GM15510 (cell line): Measurements from ENCODE around the gene ICAM3.

Experiments used
- POLR2A ChIP-seq: IDR thresholded peaks from 3 replicates; pipeline ENCODE4 v1.6.1; 2011; ENCODE audit warnings: borderline replicate concordance; ENCODE audit not compliant: insufficient read length; ENCODE audit errors: extremely low read depth

ICAM3 gene

DNA sequence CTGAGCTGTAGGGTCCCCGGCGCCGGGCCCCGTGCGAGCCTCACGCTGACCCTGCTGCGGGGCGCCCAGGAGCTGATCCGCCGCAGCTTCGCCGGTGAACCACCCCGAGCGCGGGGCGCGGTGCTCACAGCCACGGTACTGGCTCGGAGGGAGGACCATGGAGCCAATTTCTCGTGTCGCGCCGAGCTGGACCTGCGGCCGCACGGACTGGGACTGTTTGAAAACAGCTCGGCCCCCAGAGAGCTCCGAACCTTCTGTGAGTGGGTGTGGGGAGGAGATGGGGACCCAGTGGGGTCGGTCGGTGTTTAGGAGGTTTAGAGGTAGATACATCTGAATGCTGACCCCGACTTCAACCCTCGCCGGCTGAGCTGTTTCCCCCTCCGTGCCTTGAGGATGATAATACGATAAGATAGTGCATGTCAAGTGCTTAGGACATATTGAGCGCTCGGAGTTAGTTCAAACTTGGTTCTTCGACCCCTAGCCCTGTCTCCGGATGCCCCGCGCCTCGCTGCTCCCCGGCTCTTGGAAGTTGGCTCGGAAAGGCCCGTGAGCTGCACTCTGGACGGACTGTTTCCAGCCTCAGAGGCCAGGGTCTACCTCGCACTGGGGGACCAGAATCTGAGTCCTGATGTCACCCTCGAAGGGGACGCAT lies 47.7 kb downstream of the ICAM3 start:
- TF ChIP-seq POLR2A = no peak

DNA sequence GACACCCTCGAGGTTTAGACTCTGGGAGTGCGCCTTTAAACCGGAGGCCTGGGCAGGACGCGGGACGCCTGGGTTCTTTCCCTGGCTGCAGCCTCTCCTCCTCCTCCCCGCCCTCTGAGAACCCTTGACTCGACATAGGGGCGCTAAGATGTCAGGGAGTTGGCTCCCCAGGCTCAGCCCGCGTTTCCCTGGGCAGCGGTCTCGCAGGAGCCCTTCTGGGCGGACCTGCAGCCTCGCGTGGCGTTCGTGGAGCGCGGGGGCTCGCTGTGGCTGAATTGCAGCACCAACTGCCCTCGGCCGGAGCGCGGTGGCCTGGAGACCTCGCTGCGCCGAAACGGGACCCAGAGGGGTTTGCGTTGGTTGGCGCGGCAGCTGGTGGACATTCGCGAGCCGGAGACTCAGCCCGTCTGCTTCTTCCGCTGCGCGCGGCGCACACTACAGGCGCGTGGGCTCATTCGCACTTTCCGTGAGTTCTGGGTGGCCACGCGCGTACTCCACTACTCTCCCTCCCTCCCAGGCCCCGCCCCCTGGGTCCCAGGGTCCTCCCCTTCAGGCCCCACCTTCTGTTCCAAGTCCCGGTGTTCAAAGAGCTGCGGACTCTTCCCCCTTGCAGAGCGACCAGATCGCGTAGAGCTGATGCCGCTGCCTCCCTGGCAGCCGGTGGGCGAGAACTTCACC lies 48.4 kb downstream of the ICAM3 start:
- TF ChIP-seq POLR2A = no peak

DNA sequence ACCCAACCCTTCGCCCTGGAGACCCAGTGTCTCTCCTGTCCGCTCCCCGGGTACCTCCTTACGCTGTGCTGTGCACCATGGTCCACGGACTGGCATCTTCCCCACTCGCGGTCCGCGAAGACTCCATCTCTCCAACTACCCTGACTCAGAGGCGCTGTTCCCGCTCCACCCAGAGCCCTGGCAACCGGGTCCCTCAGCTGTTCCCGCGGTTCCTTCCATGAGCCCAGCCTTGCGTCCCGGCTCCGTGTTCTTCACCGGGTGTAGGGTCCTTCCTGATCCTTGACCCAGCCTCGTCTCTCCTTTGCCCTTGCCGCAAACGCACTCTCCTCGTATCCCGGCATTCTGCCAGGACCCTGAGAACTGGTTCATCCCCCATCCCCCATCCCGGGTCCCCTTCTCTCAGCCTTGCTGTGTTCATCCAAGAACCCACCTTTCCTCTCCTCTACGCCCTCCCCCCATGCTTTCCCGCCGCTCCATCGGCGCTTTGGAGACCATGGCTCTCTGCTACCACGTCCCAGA lies 49.0 kb downstream of the ICAM3 start:
- TF ChIP-seq POLR2A = no peak

DNA sequence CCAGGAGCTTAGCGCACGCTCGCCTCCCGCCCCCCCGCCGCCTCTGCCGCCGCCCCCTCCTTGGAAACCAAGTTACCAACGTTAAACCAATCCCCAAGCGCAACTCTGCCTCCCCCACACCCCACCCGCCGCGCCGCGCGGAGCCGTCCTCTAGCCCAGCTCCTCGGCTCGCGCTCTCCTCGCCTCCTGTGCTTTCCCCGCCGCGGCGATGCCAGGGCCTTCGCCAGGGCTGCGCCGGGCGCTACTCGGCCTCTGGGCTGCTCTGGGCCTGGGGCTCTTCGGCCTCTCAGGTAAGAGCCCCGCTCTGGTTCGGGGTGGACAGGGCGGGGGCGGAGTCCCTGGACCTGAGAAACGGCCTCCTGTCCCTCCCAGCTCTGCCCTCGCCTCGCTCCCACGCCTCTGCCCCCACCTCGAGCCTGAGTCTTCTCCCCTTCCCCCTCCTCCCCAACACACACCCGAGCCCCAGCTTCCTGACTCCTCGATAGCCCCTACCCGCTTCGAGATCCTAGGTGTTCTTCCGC lies 49.5 kb downstream of the ICAM3 start, which contains the start of gene ICAM5:
TSS of gene ICAM5 (plus strand) at position 117 of the 521 bp plus-strand sequence. CDS start at position 209, 92 bp downstream.
- TF ChIP-seq POLR2A = no peak

DNA sequence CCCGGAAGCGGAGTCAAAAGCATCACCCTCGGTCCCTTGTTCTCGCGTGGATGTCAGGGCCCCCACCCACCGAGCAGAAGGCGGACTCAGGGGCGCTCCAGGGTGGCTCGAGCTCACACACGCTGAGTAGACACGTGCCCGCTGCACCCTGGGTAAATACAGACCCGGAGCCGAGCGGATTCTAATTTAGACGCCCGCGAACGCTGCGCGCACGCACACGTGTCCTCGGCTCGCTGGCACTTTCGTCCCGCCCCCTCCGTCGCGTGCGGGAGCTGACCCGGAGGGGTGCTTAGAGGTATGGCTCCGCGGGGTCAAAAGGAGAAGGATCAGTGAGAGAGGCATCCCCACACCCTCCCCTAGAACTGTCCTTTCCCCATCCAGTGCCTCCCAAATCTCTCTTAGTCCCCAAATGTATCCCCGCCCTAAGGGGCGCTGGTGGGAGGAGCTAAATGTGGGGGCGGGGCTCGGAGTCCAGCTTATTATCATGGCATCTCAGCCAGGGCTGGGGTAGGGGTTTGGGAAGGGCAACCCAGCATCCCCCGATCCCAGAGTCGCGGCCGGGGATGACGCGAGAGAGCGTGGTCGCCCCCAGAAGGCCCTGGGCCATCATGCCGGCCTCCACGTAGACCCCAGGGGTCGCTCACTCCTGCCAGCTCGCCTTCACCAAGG lies 50.1 kb downstream of the ICAM3 start:
- TF ChIP-seq POLR2A = peak; percentile 37

DNA sequence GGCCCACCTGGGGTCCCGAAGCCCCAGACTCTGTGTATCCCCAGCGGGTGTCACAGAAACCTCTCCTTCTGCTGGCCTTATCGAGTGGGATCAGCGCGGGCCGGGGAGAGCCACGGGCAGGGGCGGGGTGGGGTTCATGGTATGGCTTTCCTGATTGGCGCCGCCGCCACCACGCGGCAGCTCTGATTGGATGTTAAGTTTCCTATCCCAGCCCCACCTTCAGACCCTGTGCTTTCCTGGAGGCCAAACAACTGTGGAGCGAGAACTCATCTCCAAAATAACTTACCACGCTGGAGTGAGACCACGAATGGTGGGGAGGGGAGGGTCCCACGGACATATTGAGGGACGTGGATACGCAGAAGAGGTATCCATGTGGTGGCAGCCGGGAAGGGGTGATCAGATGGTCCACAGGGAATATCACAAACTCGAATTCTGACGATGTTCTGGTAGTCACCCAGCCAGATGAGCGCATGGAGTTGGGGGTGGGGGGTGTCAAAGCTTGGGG lies 50.7 kb downstream of the ICAM3 start:
- TF ChIP-seq POLR2A = no peak

DNA sequence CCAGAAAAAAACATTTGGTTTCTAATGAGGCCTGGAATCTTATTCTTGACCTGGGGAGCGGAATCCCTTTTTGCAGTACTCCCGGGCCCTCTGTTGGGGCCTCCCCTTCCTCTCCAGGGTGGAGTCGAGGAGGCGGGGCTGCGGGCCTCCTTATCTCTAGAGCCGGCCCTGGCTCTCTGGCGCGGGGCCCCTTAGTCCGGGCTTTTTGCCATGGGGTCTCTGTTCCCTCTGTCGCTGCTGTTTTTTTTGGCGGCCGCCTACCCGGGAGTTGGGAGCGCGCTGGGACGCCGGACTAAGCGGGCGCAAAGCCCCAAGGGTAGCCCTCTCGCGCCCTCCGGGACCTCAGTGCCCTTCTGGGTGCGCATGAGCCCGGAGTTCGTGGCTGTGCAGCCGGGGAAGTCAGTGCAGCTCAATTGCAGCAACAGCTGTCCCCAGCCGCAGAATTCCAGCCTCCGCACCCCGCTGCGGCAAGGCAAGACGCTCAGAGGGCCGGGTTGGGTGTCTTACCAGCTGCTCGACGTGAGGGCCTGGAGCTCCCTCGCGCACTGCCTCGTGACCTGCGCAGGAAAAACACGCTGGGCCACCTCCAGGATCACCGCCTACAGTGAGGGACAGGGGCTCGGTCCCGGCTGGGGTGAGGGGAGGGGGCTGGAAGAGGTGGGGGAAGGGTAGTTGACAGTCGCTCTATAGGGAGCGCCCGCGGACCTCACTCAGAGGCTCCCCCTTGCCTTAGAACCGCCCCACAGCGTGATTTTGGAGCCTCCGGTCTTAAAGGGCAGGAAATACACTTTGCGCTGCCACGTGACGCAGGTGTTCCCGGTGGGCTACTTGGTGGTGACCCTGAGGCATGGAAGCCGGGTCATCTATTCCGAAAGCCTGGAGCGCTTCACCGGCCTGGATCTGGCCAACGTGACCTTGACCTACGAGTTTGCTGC lies 52.4 kb downstream of the ICAM3 start, which contains the start of gene ICAM4:
TSS of gene ICAM4 (plus strand) at position 153 of the 935 bp plus-strand sequence. CDS start at position 211, 58 bp downstream.
- TF ChIP-seq POLR2A = peak; percentile 26

DNA sequence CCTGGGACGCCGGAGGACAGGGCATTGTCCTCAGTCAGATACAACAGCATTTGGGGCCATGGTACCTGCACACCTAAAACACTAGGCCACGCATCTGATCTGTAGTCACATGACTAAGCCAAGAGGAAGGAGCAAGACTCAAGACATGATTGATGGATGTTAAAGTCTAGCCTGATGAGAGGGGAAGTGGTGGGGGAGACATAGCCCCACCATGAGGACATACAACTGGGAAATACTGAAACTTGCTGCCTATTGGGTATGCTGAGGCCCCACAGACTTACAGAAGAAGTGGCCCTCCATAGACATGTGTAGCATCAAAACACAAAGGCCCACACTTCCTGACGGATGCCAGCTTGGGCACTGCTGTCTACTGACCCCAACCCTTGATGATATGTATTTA lies 54.0 kb downstream of the ICAM3 start:
- TF ChIP-seq POLR2A = no peak

DNA sequence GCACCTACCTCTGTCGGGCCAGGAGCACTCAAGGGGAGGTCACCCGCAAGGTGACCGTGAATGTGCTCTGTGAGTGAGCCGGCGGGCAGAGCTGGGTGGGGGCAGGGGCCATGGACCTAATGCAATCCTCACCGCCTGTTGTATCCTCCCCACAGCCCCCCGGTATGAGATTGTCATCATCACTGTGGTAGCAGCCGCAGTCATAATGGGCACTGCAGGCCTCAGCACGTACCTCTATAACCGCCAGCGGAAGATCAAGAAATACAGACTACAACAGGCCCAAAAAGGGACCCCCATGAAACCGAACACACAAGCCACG lies 54.5 kb downstream of the ICAM3 start:
- TF ChIP-seq POLR2A = no peak

DNA sequence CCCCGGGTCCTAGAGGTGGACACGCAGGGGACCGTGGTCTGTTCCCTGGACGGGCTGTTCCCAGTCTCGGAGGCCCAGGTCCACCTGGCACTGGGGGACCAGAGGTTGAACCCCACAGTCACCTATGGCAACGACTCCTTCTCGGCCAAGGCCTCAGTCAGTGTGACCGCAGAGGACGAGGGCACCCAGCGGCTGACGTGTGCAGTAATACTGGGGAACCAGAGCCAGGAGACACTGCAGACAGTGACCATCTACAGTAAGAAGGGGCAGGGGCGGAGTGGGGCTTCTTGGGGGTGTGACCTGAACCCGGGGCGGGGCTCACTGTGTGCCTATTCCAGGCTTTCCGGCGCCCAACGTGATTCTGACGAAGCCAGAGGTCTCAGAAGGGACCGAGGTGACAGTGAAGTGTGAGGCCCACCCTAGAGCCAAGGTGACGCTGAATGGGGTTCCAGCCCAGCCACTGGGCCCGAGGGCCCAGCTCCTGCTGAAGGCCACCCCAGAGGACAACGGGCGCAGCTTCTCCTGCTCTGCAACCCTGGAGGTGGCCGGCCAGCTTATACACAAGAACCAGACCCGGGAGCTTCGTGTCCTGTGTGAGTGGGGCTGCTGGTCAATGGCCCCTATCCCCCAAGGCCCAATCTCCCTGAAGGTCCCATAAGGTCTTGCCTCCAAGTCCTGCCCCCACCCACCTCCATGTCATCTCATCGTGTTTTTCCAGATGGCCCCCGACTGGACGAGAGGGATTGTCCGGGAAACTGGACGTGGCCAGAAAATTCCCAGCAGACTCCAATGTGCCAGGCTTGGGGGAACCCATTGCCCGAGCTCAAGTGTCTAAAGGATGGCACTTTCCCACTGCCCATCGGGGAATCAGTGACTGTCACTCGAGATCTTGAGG lies 55.1 kb downstream of the ICAM3 start:
- no peak for TF ChIP-seq POLR2A
